ENCODE results near the gene RERE.

The RERE gene

GRCh38 chr1:8640950-8641349 lies 176.5 kb downstream of the RERE start:
- Histone ChIP-seq H3K9me3 (ENCODE audit: control insufficient read depth in 2 of 2, low read length in 2 of 2) (no peaks in the 10 kb centered on the region), H3K36me3 (ENCODE audit: control insufficient read depth in 2 of 2, insufficient read depth in 2 of 2, low read length in 2 of 2) (no peaks in the 10 kb centered on the region), H3K27me3 (ENCODE audit: control insufficient read depth in 1 of 2, insufficient read depth in 2 of 2, low read length in 2 of 2) (no peaks in the 10 kb centered on the region), H3K4me3 (ENCODE audit: low read length in 2 of 2) (no peak overlapping the region), H3K9ac (ENCODE audit: low read length in 2 of 2) (no peak overlapping the region), H3K27ac (ENCODE audit: low read length) (no peak overlapping the region), H3K4me1 (ENCODE audit: control insufficient read depth, insufficient read depth, low read length) (no peaks in the 10 kb centered on the region)

- H3K36me3 ChIP-seq (ENCODE audit: control insufficient read depth in 2 of 2, insufficient read depth in 2 of 2, low read length in 2 of 2): no peaks in the 10 kb centered on the region
- no peaks in the 10 kb centered on the region for H3K9me3 ChIP-seq (ENCODE audit: control insufficient read depth in 2 of 2, low read length in 2 of 2)
- no peak overlapping the region for H3K4me3 ChIP-seq (ENCODE audit: low read length in 2 of 2)
- no peaks in the 10 kb centered on the region for H3K4me1 ChIP-seq (ENCODE audit: control insufficient read depth, insufficient read depth, low read length)
- no peaks in the 10 kb centered on the region for H3K27me3 ChIP-seq (ENCODE audit: control insufficient read depth in 1 of 2, insufficient read depth in 2 of 2, low read length in 2 of 2)
- no peak overlapping the region for H3K9ac ChIP-seq (ENCODE audit: low read length in 2 of 2)
- no peak overlapping the region for H3K27ac ChIP-seq (ENCODE audit: low read length)
Observed at GRCh38 chr1:8639148-8639547, 178.3 kb downstream of the RERE start.

- no peaks in the 10 kb centered on the region for H3K9me3 ChIP-seq (ENCODE audit: control insufficient read depth in 2 of 2, low read length in 2 of 2)
- no peaks in the 10 kb centered on the region for H3K27me3 ChIP-seq (ENCODE audit: control insufficient read depth in 1 of 2, insufficient read depth in 2 of 2, low read length in 2 of 2)
- no peak overlapping the region for H3K27ac ChIP-seq (ENCODE audit: low read length)
- peaks cover 7% of the 10 kb centered on the region for H3K4me1 ChIP-seq (ENCODE audit: control insufficient read depth, insufficient read depth, low read length)
- H3K36me3 ChIP-seq (ENCODE audit: control insufficient read depth in 2 of 2, insufficient read depth in 2 of 2, low read length in 2 of 2): no peaks in the 10 kb centered on the region
- no peak overlapping the region for H3K4me3 ChIP-seq (ENCODE audit: low read length in 2 of 2)
- no peak overlapping the region for H3K9ac ChIP-seq (ENCODE audit: low read length in 2 of 2)
Observed at GRCh38 chr1:8633741-8634501, 183.5 kb downstream of the RERE start.

- no peak overlapping the region for H3K9ac ChIP-seq (ENCODE audit: low read length in 2 of 2)
- H3K27me3 ChIP-seq (ENCODE audit: control insufficient read depth in 1 of 2, insufficient read depth in 2 of 2, low read length in 2 of 2): no peaks in the 10 kb centered on the region
- H3K36me3 ChIP-seq (ENCODE audit: control insufficient read depth in 2 of 2, insufficient read depth in 2 of 2, low read length in 2 of 2): no peaks in the 10 kb centered on the region
- H3K27ac ChIP-seq (ENCODE audit: low read length): no peak overlapping the region
- no peaks in the 10 kb centered on the region for H3K9me3 ChIP-seq (ENCODE audit: control insufficient read depth in 2 of 2, low read length in 2 of 2)
- H3K4me3 ChIP-seq (ENCODE audit: low read length in 2 of 2): no peak overlapping the region
- peaks cover 7% of the 10 kb centered on the region for H3K4me1 ChIP-seq (ENCODE audit: control insufficient read depth, insufficient read depth, low read length)
Observed at GRCh38 chr1:8632102-8632501, 185.3 kb downstream of the RERE start.

GRCh38 chr1:8631163-8631562 lies 186.3 kb downstream of the RERE start:
- Histone ChIP-seq H3K4me1 (ENCODE audit: control insufficient read depth, insufficient read depth, low read length) (peaks cover 7% of the 10 kb centered on the region), H3K27me3 (ENCODE audit: control insufficient read depth in 1 of 2, insufficient read depth in 2 of 2, low read length in 2 of 2) (no peaks in the 10 kb centered on the region), H3K9me3 (ENCODE audit: control insufficient read depth in 2 of 2, low read length in 2 of 2) (no peaks in the 10 kb centered on the region), H3K9ac (ENCODE audit: low read length in 2 of 2) (no peak overlapping the region), H3K4me3 (ENCODE audit: low read length in 2 of 2) (no peak overlapping the region), H3K36me3 (ENCODE audit: control insufficient read depth in 2 of 2, insufficient read depth in 2 of 2, low read length in 2 of 2) (no peaks in the 10 kb centered on the region), H3K27ac (ENCODE audit: low read length) (no peak overlapping the region)

GRCh38 chr1:8629241-8630091 lies 188.0 kb downstream of the RERE start:
- no peaks in the 10 kb centered on the region for H3K36me3 ChIP-seq (ENCODE audit: control insufficient read depth in 2 of 2, insufficient read depth in 2 of 2, low read length in 2 of 2)
- H3K27ac ChIP-seq (ENCODE audit: low read length): no peak overlapping the region
- no peaks in the 10 kb centered on the region for H3K9me3 ChIP-seq (ENCODE audit: control insufficient read depth in 2 of 2, low read length in 2 of 2)
- H3K9ac ChIP-seq (ENCODE audit: low read length in 2 of 2): no peak overlapping the region
- no peaks in the 10 kb centered on the region for H3K27me3 ChIP-seq (ENCODE audit: control insufficient read depth in 1 of 2, insufficient read depth in 2 of 2, low read length in 2 of 2)
- H3K4me1 ChIP-seq (ENCODE audit: control insufficient read depth, insufficient read depth, low read length): peaks cover 7% of the 10 kb centered on the region
- H3K4me3 ChIP-seq (ENCODE audit: low read length in 2 of 2): peak overlapping the region in 1 of 2 donors; percentile 4

- Histone ChIP-seq H3K27me3 (ENCODE audit: control insufficient read depth in 1 of 2, insufficient read depth in 2 of 2, low read length in 2 of 2) (no peaks in the 10 kb centered on the region), H3K9me3 (ENCODE audit: control insufficient read depth in 2 of 2, low read length in 2 of 2) (no peaks in the 10 kb centered on the region), H3K4me3 (ENCODE audit: low read length in 2 of 2) (no peak overlapping the region), H3K27ac (ENCODE audit: low read length) (no peak overlapping the region), H3K9ac (ENCODE audit: low read length in 2 of 2) (no peak overlapping the region), H3K36me3 (ENCODE audit: control insufficient read depth in 2 of 2, insufficient read depth in 2 of 2, low read length in 2 of 2) (no peaks in the 10 kb centered on the region), H3K4me1 (ENCODE audit: control insufficient read depth, insufficient read depth, low read length) (peaks cover 7% of the 10 kb centered on the region)
Observed at GRCh38 chr1:8628606-8629005, 188.8 kb downstream of the RERE start.

- Histone ChIP-seq H3K36me3 (ENCODE audit: control insufficient read depth in 2 of 2, insufficient read depth in 2 of 2, low read length in 2 of 2) (no peaks in the 10 kb centered on the region), H3K9ac (ENCODE audit: low read length in 2 of 2) (no peak overlapping the region), H3K9me3 (ENCODE audit: control insufficient read depth in 2 of 2, low read length in 2 of 2) (no peaks in the 10 kb centered on the region), H3K4me1 (ENCODE audit: control insufficient read depth, insufficient read depth, low read length) (peaks cover 7% of the 10 kb centered on the region), H3K4me3 (ENCODE audit: low read length in 2 of 2) (no peak overlapping the region), H3K27me3 (ENCODE audit: control insufficient read depth in 1 of 2, insufficient read depth in 2 of 2, low read length in 2 of 2) (no peaks in the 10 kb centered on the region), H3K27ac (ENCODE audit: low read length) (no peak overlapping the region)
Observed at GRCh38 chr1:8627728-8628127, 189.7 kb downstream of the RERE start.

- Histone ChIP-seq H3K27ac (ENCODE audit: low read length) (no peak overlapping the region), H3K9me3 (ENCODE audit: control insufficient read depth in 2 of 2, low read length in 2 of 2) (no peaks in the 10 kb centered on the region), H3K27me3 (ENCODE audit: control insufficient read depth in 1 of 2, insufficient read depth in 2 of 2, low read length in 2 of 2) (no peaks in the 10 kb centered on the region), H3K4me3 (ENCODE audit: low read length in 2 of 2) (no peak overlapping the region), H3K36me3 (ENCODE audit: control insufficient read depth in 2 of 2, insufficient read depth in 2 of 2, low read length in 2 of 2) (no peaks in the 10 kb centered on the region), H3K9ac (ENCODE audit: low read length in 2 of 2) (no peak overlapping the region), H3K4me1 (ENCODE audit: control insufficient read depth, insufficient read depth, low read length) (peaks cover 7% of the 10 kb centered on the region)
Observed at GRCh38 chr1:8625981-8626898, 191.2 kb downstream of the RERE start.

- Histone ChIP-seq H3K4me1 (ENCODE audit: control insufficient read depth, insufficient read depth, low read length) (peaks cover 7% of the 10 kb centered on the region), H3K9ac (ENCODE audit: low read length in 2 of 2) (no peak overlapping the region)
Observed at GRCh38 chr1:8625491-8625890, 191.9 kb downstream of the RERE start.

More at GRCh38 chr1:8625491-8625890, 191.9 kb downstream of the RERE start:
- Histone ChIP-seq H3K27ac (ENCODE audit: low read length) (no peak overlapping the region), H3K9me3 (ENCODE audit: control insufficient read depth in 2 of 2, low read length in 2 of 2) (no peaks in the 10 kb centered on the region), H3K27me3 (ENCODE audit: control insufficient read depth in 1 of 2, insufficient read depth in 2 of 2, low read length in 2 of 2) (no peaks in the 10 kb centered on the region), H3K4me3 (ENCODE audit: low read length in 2 of 2) (no peak overlapping the region), H3K36me3 (ENCODE audit: control insufficient read depth in 2 of 2, insufficient read depth in 2 of 2, low read length in 2 of 2) (no peaks in the 10 kb centered on the region)

All from stomach smooth muscle (tissue), 2 donors.